OCI-LY1 (cell line): ENCODE results near the gene MAP4K3.

ENCODE experiments used
- H2AFZ ChIP-seq: fragments of 200-600 bp; sonication (generic), shearing (Covaris generic); 2 replicates; pipeline ENCODE4 v1.6.0; 2014; ENCODE audit warnings: antibody characterized with exemption, mild to moderate bottlenecking, low read length
- H3F3A ChIP-seq: fragments of 200-600 bp; sonication (generic), shearing (Covaris generic); 2 replicates; pipeline ENCODE4 v1.6.0; 2014; ENCODE audit warnings: mild to moderate bottlenecking, antibody characterized with exemption, low read length, moderate library complexity; ENCODE audit not compliant: insufficient read depth
- H3K27ac ChIP-seq: fragments of 200-600 bp; sonication (generic); 2 replicates; pipeline ENCODE4 v1.5.1; 2014; ENCODE audit warnings: low read length, mixed run types, mild to moderate bottlenecking, low read depth; ENCODE audit not compliant: poor library complexity, severe bottlenecking
- H3K27me3 ChIP-seq: fragments of 200-600 bp; sonication (generic); 2 replicates; pipeline ENCODE4 v1.6.0; 2014; ENCODE audit warnings: antibody characterized with exemption, mild to moderate bottlenecking, low read length, moderate library complexity; ENCODE audit not compliant: insufficient read depth
- H3K36me3 ChIP-seq: fragments of 200-600 bp; sonication (generic); 2 replicates; pipeline ENCODE4 v1.6.1; 2014; ENCODE audit warnings: mild to moderate bottlenecking, antibody characterized with exemption, low read length, moderate library complexity, mixed read lengths; ENCODE audit not compliant: insufficient read depth
- H3K4me1 ChIP-seq: fragments of 200-600 bp; sonication (generic); 2 replicates; pipeline ENCODE4 v1.5.1; 2014; ENCODE audit warnings: mild to moderate bottlenecking, low read length, moderate library complexity; ENCODE audit not compliant: insufficient read depth, severe bottlenecking
- H3K4me2 ChIP-seq: fragments of 200-600 bp; sonication (generic), shearing (Covaris generic); 2 replicates; pipeline ENCODE4 v1.6.1; 2014; ENCODE audit warnings: low read length
- H3K4me3 ChIP-seq: fragments of 200-600 bp; sonication (generic); 2 replicates; pipeline ENCODE4 v1.5.1; 2014; ENCODE audit warnings: low read length, low read depth, mild to moderate bottlenecking, mixed read lengths; ENCODE audit not compliant: poor library complexity, severe bottlenecking
- H3K79me2 ChIP-seq: fragments of 200-600 bp; shearing (Covaris generic); 2 replicates; pipeline ENCODE4 v1.6.1; 2016; ENCODE audit warnings: mixed run types, low read length, mixed read lengths; ENCODE audit not compliant: insufficient read depth
- H3K9ac ChIP-seq: fragments of 200-600 bp; sonication (generic), shearing (Covaris generic); 2 replicates; pipeline ENCODE4 v1.6.1; 2014; ENCODE audit warnings: mild to moderate bottlenecking, low read length, mixed read lengths
- H3K9me2 ChIP-seq: fragments of 200-600 bp; sonication (generic), shearing (Covaris generic); 2 replicates; pipeline ENCODE4 v1.6.1; 2014; ENCODE audit warnings: low read depth, mild to moderate bottlenecking, low read length, mixed read lengths
- H3K9me3 ChIP-seq: fragments of 200-600 bp; shearing (Covaris generic); 2 replicates; pipeline ENCODE4 v1.6.1; 2014; ENCODE audit warnings: low read length, mixed read lengths
- H4K20me1 ChIP-seq: fragments of 200-600 bp; sonication (generic), shearing (Covaris generic); 2 replicates; pipeline ENCODE4 v1.6.0; 2016; ENCODE audit warnings: mild to moderate bottlenecking, low read length; ENCODE audit not compliant: insufficient read depth
- CTCF ChIP-seq: fragments of 200-600 bp; sonication (generic), shearing (Covaris generic); IDR thresholded peaks from 2 replicates; pipeline ENCODE4 v1.5.1; 2017; ENCODE audit warnings: mild to moderate bottlenecking, antibody characterized with exemption, low read length, moderate library complexity, mixed read lengths
- EZH2 ChIP-seq: fragments of 200-600 bp; sonication (generic), shearing (Covaris generic); IDR thresholded peaks from 2 replicates; pipeline ENCODE4 v1.8.0; 2017; ENCODE audit warnings: borderline replicate concordance, mixed run types, mild to moderate bottlenecking, antibody characterized with exemption, low read length, moderate library complexity, mixed read lengths

The MAP4K3 gene

GRCh38 chr2:39455826-39456225 lies 18.7 kb upstream of the MAP4K3 start:
- no peaks in the 10 kb centered on the region for H3K27me3 ChIP-seq
- H3K4me1 ChIP-seq, result no peaks in the 10 kb centered on the region
- no peak overlapping the region for H3K4me3 ChIP-seq
- no peaks in the 10 kb centered on the region for H3F3A ChIP-seq
- H3K4me2 ChIP-seq, result no peak overlapping the region
- no peaks in the 10 kb centered on the region for H3K79me2 ChIP-seq
- H3K36me3 ChIP-seq, result no peaks in the 10 kb centered on the region; the same call in 1 of the 2 replicates
- no peak overlapping the region for H3K27ac ChIP-seq
- H3K9me3 ChIP-seq, result no peaks in the 10 kb centered on the region
- no peak overlapping the region for H3K9ac ChIP-seq
- H2AFZ ChIP-seq, result no peak overlapping the region
- H3K9me2 ChIP-seq, result no peaks in the 10 kb centered on the region
- no peaks in the 10 kb centered on the region for H4K20me1 ChIP-seq
- no peak for TF ChIP-seq CTCF
- TF ChIP-seq EZH2, result no peak

- Histone ChIP-seq H3K9me2 (no peaks in the 10 kb centered on the region), H4K20me1 (no peaks in the 10 kb centered on the region), H3F3A (no peaks in the 10 kb centered on the region), H3K9ac (no peak overlapping the region), H3K4me1 (no peaks in the 10 kb centered on the region), H3K4me3 (no peak overlapping the region), H3K27me3 (no peaks in the 10 kb centered on the region), H2AFZ (no peak overlapping the region), H3K9me3 (no peaks in the 10 kb centered on the region), H3K79me2 (no peaks in the 10 kb centered on the region), H3K27ac (no peak overlapping the region), H3K36me3 (no peaks in the 10 kb centered on the region; the same call in 1 of the 2 replicates), H3K4me2 (no peak overlapping the region)
- TF ChIP-seq CTCF (no peak), EZH2 (no peak)
Observed at GRCh38 chr2:39452396-39452795, 15.3 kb upstream of the MAP4K3 start.

DNA sequence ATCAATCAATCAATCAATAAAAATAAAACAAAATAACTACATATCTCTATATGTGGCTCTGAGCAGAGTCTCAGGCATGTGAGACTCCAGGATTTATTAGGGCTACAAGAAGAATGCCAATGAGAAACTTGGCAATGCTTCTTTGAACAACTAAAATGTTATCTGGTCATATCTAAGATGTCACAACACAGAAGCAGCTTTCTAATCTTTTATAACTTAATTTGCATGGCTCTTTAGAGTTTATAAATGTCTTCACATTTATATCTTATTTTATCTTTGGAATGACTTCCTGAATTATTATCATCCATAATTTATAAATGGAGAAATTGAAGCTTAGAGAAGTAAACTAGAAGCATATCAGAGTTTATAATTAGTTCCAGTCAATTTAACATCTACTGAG lies 14.9 kb upstream of the MAP4K3 start:
- Histone ChIP-seq H3K9me3 (no peaks in the 10 kb centered on the region), H3K79me2 (no peaks in the 10 kb centered on the region), H3K36me3 (no peaks in the 10 kb centered on the region; the same call in 1 of the 2 replicates), H3K4me2 (no peak overlapping the region), H3K4me3 (no peak overlapping the region), H3K27me3 (no peaks in the 10 kb centered on the region), H3K9me2 (no peaks in the 10 kb centered on the region), H4K20me1 (no peaks in the 10 kb centered on the region), H3F3A (no peaks in the 10 kb centered on the region), H3K4me1 (no peaks in the 10 kb centered on the region), H3K27ac (no peak overlapping the region), H3K9ac (no peak overlapping the region), H2AFZ (no peak overlapping the region)
- TF ChIP-seq EZH2, result no peak
- no peak for TF ChIP-seq CTCF
